Right lobe of liver (tissue), 4 donors: ENCODE results near the gene S100A8.

Experiments
- POLR2A ChIP-seq: fragments of 450-650 bp; IDR thresholded peaks from one replicate; pipeline ENCODE4 v1.6.1; 2017; ENCODE audit warnings: antibody characterized with exemption, mild to moderate bottlenecking
- TF ChIP-seq, protein P1 (sequence below), 4 donors: fragments of 200-600 bp in 3 of 4; fragments of 450-650 bp in 1 of 4; IDR thresholded peaks; one replicate each; pipeline versions ENCODE4 v1.5.1 to v1.8.0; 2016 to 2022; ENCODE audit warnings: antibody characterized with exemption in 4 of 4, mild to moderate bottlenecking in 2 of 4
- donor health status: DM: no; HTN: no; CAD: no.
- donor health status: DM: no; HTN: no; CAD: no.
- donor health status: DM: no; HTN: yes; CAD: no.

DNA sequence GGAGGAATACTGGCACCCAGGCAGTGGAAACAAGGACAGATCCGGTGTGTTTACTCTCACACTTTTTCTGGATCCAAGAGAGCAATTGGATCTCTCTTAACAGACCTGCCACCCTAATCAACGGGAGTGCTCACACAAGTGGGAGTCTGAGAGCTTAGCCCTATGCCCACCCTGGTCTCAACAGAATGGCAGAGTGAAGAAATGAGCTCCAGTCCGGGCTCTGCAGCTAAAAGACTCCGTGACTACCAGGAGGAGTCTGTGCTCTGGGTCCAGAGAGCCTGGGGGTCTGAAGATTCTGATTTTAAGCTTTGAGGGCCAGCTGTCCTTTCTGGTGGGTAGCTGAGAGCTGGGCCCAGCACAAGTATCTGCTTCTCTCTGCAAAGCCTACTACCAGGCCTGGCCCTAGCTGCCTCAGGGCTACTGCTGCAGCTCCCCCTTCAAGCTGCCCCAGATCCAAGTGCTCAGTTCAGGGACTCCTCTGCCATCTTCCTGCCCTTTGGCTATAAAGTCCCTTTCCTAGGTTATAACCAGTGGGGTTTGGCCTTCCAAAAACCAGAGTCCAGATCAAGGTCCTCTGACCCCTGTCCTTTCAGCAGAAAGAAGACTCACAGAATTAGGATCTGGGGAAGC lies 29.3 kb downstream of the S100A8 start:
- TF ChIP-seq, protein P1, sequence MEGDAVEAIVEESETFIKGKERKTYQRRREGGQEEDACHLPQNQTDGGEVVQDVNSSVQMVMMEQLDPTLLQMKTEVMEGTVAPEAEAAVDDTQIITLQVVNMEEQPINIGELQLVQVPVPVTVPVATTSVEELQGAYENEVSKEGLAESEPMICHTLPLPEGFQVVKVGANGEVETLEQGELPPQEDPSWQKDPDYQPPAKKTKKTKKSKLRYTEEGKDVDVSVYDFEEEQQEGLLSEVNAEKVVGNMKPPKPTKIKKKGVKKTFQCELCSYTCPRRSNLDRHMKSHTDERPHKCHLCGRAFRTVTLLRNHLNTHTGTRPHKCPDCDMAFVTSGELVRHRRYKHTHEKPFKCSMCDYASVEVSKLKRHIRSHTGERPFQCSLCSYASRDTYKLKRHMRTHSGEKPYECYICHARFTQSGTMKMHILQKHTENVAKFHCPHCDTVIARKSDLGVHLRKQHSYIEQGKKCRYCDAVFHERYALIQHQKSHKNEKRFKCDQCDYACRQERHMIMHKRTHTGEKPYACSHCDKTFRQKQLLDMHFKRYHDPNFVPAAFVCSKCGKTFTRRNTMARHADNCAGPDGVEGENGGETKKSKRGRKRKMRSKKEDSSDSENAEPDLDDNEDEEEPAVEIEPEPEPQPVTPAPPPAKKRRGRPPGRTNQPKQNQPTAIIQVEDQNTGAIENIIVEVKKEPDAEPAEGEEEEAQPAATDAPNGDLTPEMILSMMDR (IDR thresholded peaks at IDR 0.05) = no peak
- TF ChIP-seq POLR2A = no peak
